Sigmoid colon (tissue), 4 donors: ENCODE measurements around the gene IL1A.

ENCODE experiments used
- EP300 ChIP-seq, 4 donors: sonication (generic); formaldehyde crosslinking; IDR thresholded peaks; one replicate each; pipeline ENCODE4 v1.6.1; 2017; ENCODE audit warnings: antibody characterized with exemption in 4 of 4
- POLR2A ChIP-seq, 2 donors: fragments of 450-650 bp; IDR thresholded peaks; one replicate each; pipeline ENCODE4 v1.6.1; 2016; ENCODE audit warnings: antibody characterized with exemption in 2 of 2, mild to moderate bottlenecking in 2 of 2, moderate library complexity in 2 of 2
- POLR2AphosphoS5 ChIP-seq, 4 donors: sonication (generic); formaldehyde crosslinking; IDR thresholded peaks; one replicate each; pipeline ENCODE4 v1.6.1; 2017; ENCODE audit warnings: antibody characterized with exemption in 4 of 4
- TF ChIP-seq, protein P1 (sequence below), 4 experiments: fragments of 450-650 bp in 3 of 4; fragments of 200-600 bp in 1 of 4; IDR thresholded peaks; one replicate each; pipeline ENCODE4 v1.5.1; 2016 to 2019; ENCODE audit warnings: antibody characterized with exemption in 4 of 4, mild to moderate bottlenecking in 3 of 4, moderate library complexity in 2 of 4

GRCh38 chr2:112829961-112830681, 45.8 kb upstream of the IL1A start:
- TF ChIP-seq POLR2A (IDR thresholded peaks at IDR 0.05) (no peak), POLR2AphosphoS5 (IDR thresholded peaks at IDR 0.05) (no peak), EP300 (IDR thresholded peaks at IDR 0.05) (no peak)
- TF ChIP-seq, protein P1, sequence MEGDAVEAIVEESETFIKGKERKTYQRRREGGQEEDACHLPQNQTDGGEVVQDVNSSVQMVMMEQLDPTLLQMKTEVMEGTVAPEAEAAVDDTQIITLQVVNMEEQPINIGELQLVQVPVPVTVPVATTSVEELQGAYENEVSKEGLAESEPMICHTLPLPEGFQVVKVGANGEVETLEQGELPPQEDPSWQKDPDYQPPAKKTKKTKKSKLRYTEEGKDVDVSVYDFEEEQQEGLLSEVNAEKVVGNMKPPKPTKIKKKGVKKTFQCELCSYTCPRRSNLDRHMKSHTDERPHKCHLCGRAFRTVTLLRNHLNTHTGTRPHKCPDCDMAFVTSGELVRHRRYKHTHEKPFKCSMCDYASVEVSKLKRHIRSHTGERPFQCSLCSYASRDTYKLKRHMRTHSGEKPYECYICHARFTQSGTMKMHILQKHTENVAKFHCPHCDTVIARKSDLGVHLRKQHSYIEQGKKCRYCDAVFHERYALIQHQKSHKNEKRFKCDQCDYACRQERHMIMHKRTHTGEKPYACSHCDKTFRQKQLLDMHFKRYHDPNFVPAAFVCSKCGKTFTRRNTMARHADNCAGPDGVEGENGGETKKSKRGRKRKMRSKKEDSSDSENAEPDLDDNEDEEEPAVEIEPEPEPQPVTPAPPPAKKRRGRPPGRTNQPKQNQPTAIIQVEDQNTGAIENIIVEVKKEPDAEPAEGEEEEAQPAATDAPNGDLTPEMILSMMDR (IDR thresholded peaks at IDR 0.05), result no peak
